IMR-90 (cell line): Measurements from ENCODE around the gene TMEM117. TPM values are rescaled to one million over a fixed set of nuclear protein-coding genes. Genes with fewer than 3 reads are reported as not detected.
"Not testable (repeated sequence)": the region's sequence is repeated elsewhere in the genome, so short reads cannot be mapped to it uniquely, and the experiment has no call there.

ENCODE experiments used
- ATAC-seq: fragments of 200-7000 bp; cut with Tn5 transposase; 2 replicates; pipeline ENCODE4 v1.9.1; 2020; ENCODE audit warnings: low read depth, mild to moderate bottlenecking, moderate library complexity
- BruUV-seq: library from RNA; stranded (reverse); fragments of 400-500 nt; replicated peaks from 2 replicates; lab custom pipeline; 2021; lab: Mats Ljungman, UMichigan
- CTCF ChIA-PET: fragments of 300-600 bp; formaldehyde crosslinking; extraction: SDS; loops from one replicate; lab custom pipeline; 2021; ENCODE audit warnings: antibody characterized with exemption; lab: Yijun Ruan, JAX
- POLR2A ChIA-PET: fragments of 300-600 bp; sonication (Branson Sonifier 250); formaldehyde crosslinking; loops from one replicate; lab custom pipeline; 2022; ENCODE audit warnings: antibody characterized with exemption; ENCODE audit not compliant: unreplicated experiment; lab: Charles Lee
- DNase-seq: peaks from one replicate; pipeline ENCODE4 v3.0.0; 2013
- H2AFZ ChIP-seq: replicated peaks from 2 replicates; pipeline ENCODE3; 2013; ENCODE audit warnings: low read length, mild to moderate bottlenecking; ENCODE audit not compliant: poor library complexity
- H2AK5ac ChIP-seq: 2 replicates; pipeline ENCODE4 v1.6.1; 2013; ENCODE audit warnings: low read depth, low read length, inconsistent platforms
- H2AK9ac ChIP-seq: replicated peaks from 2 replicates; pipeline ENCODE3; 2013; ENCODE audit warnings: mild to moderate bottlenecking, low read depth, low read length, moderate library complexity; ENCODE audit not compliant: poor library complexity
- H2BK120ac ChIP-seq: 2 replicates; pipeline ENCODE4 v1.6.1; 2013; ENCODE audit warnings: low read depth, low read length, inconsistent platforms
- H2BK15ac ChIP-seq: 3 replicates; pipeline ENCODE4 v1.6.1; 2013; ENCODE audit warnings: low read depth, low read length, inconsistent platforms
- H2BK20ac ChIP-seq: 2 replicates; pipeline ENCODE4 v1.6.1; 2013; ENCODE audit warnings: low read depth, mild to moderate bottlenecking, inconsistent platforms, low read length, moderate library complexity
- H2BK5ac ChIP-seq: 2 replicates; pipeline ENCODE4 v1.6.1; 2013; ENCODE audit warnings: mild to moderate bottlenecking, low read depth, low read length, inconsistent platforms; ENCODE audit not compliant: poor library complexity, severe bottlenecking
- H3K14ac ChIP-seq: replicated peaks from 2 replicates; pipeline ENCODE4 v1.6.1; 2013; ENCODE audit warnings: low read depth, low read length, inconsistent platforms
- H3K18ac ChIP-seq: 2 replicates; pipeline ENCODE4 v1.6.1; 2013; ENCODE audit warnings: low read depth, low read length, control low read depth
- H3K23ac ChIP-seq: 2 replicates; pipeline ENCODE4 v1.6.1; 2013; ENCODE audit warnings: low read depth, low read length, inconsistent platforms
- H3K27ac ChIP-seq: 2 replicates; pipeline ENCODE4 v1.5.1; 2013; ENCODE audit warnings: mild to moderate bottlenecking, control low read depth, low read length; ENCODE audit not compliant: insufficient read depth
- H3K27me3 ChIP-seq: 2 replicates; pipeline ENCODE4 v1.6.1; 2013; ENCODE audit warnings: low read length; ENCODE audit not compliant: control insufficient read depth, insufficient read depth
- H3K36me3 ChIP-seq: 2 replicates; pipeline ENCODE4 v1.6.1; 2013; ENCODE audit warnings: low read length, mixed read lengths; ENCODE audit not compliant: control insufficient read depth, insufficient read depth
- H3K4ac ChIP-seq: 2 replicates; pipeline ENCODE4 v1.6.1; 2013; ENCODE audit warnings: low read depth, low read length, inconsistent platforms
- H3K4me1 ChIP-seq: 2 replicates; pipeline ENCODE4 v1.6.1; 2013; ENCODE audit warnings: low read length, mixed read lengths; ENCODE audit not compliant: control insufficient read depth, insufficient read depth
- H3K4me2 ChIP-seq: 2 replicates; pipeline ENCODE4 v1.6.1; 2013; ENCODE audit warnings: low read depth, mild to moderate bottlenecking, control low read depth, low read length, moderate library complexity
- H3K4me3 ChIP-seq: 2 replicates; pipeline ENCODE4 v1.5.1; 2013; ENCODE audit warnings: low read depth, mild to moderate bottlenecking, control low read depth, low read length, moderate library complexity; ENCODE audit not compliant: insufficient read depth
- H3K56ac ChIP-seq: 2 replicates; pipeline ENCODE4 v1.6.1; 2013; ENCODE audit warnings: low read length, inconsistent platforms; ENCODE audit not compliant: insufficient read depth; ENCODE audit errors: extremely low read depth
- H3K79me1 ChIP-seq, 2 experiments: 2 replicates each; pipeline ENCODE4 v1.6.1; 2013; ENCODE audit warnings: low read length in 2 of 2, inconsistent platforms in 1 of 2, low read depth in 1 of 2
- H3K9ac ChIP-seq: 2 replicates; pipeline ENCODE4 v1.6.1; 2013; ENCODE audit warnings: low read depth, low read length, control low read depth
- H3K9me1 ChIP-seq: 2 replicates; pipeline ENCODE4 v1.6.1; 2013; ENCODE audit warnings: low read length, inconsistent platforms; ENCODE audit not compliant: insufficient read depth
- H3K9me3 ChIP-seq: 2 replicates; pipeline ENCODE4 v1.6.1; 2013; ENCODE audit warnings: low read length; ENCODE audit not compliant: control insufficient read depth, insufficient read depth
- H4K20me1 ChIP-seq: 2 replicates; pipeline ENCODE4 v1.6.1; 2013; ENCODE audit warnings: low read length, inconsistent platforms; ENCODE audit not compliant: insufficient read depth
- H4K5ac ChIP-seq: 2 replicates; pipeline ENCODE4 v1.6.1; 2013; ENCODE audit warnings: mild to moderate bottlenecking, low read depth, low read length, control low read depth
- H4K8ac ChIP-seq, 2 experiments: 2 replicates each; pipeline ENCODE4 v1.6.1; 2013; ENCODE audit warnings: low read depth in 2 of 2, low read length in 2 of 2, control low read depth in 1 of 2, inconsistent platforms in 1 of 2
- H4K91ac ChIP-seq: 2 replicates; pipeline ENCODE4 v1.6.1; 2013; ENCODE audit warnings: low read depth, low read length, inconsistent platforms; ENCODE audit not compliant: insufficient read depth
- WGBS, 2 experiments: methylation state at CpG; one replicate each; pipeline versions ENCODE4 v1.1.5 to v1.1.7; 2013; ENCODE audit warnings: missing lambda C conversion rate in 2 of 2; ENCODE audit not compliant: insufficient read length in 1 of 2; ENCODE audit errors: extremely low coverage in 2 of 2; 5-methylcytosine and 5-hydroxymethylcytosine counted together
- dilution Hi-C: fragments of 300-500 bp; cut with HindIII; formaldehyde crosslinking; loops from one replicate; pipeline ENCODE4 v1.14.3; 2018; ENCODE audit warnings: low sequenced_read_pairs; ENCODE audit not compliant: unreplicated experiment
- in situ Hi-C: fragments of 300-500 bp; cut with MboI; formaldehyde crosslinking; loops from 3 replicates; pipeline ENCODE4 v1.14.3; 2019; ENCODE audit warnings: low sequenced_read_pairs, inconsistent platforms, mixed read lengths
- intact Hi-C: fragments of 100-400 bp; cut with micrococcal nuclease; formaldehyde crosslinking; loops from 2 replicates; pipeline ENCODE4 v1.10.0; 2022
- polyA plus RNA-seq, 3 experiments: library from polyadenylated mRNA; depleted of rRNA; stranded (reverse); fragments of >200 nt; gene quantifications; 2 replicates each; pipeline ENCODE4 v1.2.3, GENCODE V29; 2012; ENCODE audit warnings: low replicate concordance in 1 of 3
- total RNA-seq: library from RNA; depleted of rRNA; stranded (reverse); fragments of >200 nt; gene quantifications from 2 replicates; pipeline ENCODE4 v1.2.3, GENCODE V29; 2012

The TMEM117 gene
- total and polyA plus RNA-seq, 2 of the 4 experiments (the other 2 are of a cell fraction), result 8.7 to 21.0 TPM

DNA sequence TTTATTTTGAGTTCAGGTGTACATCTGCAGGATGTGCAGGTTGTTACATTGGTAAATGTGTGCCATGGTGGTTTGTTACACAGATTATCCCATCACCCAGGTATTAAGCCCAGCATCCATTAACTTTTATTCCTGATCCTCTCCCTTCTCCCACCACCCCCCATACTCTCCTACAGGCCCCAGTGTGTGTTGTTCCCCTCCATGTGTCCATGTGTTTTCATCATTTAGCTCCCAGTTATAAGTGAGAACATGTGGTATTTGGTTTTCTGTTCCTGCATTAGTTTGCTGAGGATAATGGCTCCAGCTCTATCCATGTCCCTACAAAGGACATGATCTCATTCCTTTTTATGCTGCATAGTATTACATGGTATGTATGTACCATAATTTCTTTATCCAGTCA, 33.9 kb downstream of the TMEM117 start:
- H4K91ac ChIP-seq, H3K9ac ChIP-seq, H4K5ac ChIP-seq, H2BK15ac ChIP-seq, dilution Hi-C loops, intact Hi-C loops, H3K27me3 ChIP-seq, H3K56ac ChIP-seq, H3K9me1 ChIP-seq, DNase-seq, H3K79me1 ChIP-seq, H2AK5ac ChIP-seq, in situ Hi-C loops, H3K4ac ChIP-seq, H4K8ac ChIP-seq, H3K18ac ChIP-seq, H3K27ac ChIP-seq, H4K20me1 ChIP-seq, H3K4me1 ChIP-seq, H3K4me2 ChIP-seq, ATAC-seq, H3K4me3 ChIP-seq, H2AK9ac ChIP-seq, H2BK5ac ChIP-seq, H3K9me3 ChIP-seq, H2AFZ ChIP-seq, H3K23ac ChIP-seq, H3K36me3 ChIP-seq, H3K14ac ChIP-seq, H2BK120ac ChIP-seq, BruUV-seq, POLR2A ChIA-PET, H2BK20ac ChIP-seq: not testable (repeated sequence)
- CTCF ChIA-PET, result interaction anchor here (1.4 kb wide), 1 partner anchor 19 kb away, joined by 3 read pairs; no protein-coding TSS in a partner anchor

DNA sequence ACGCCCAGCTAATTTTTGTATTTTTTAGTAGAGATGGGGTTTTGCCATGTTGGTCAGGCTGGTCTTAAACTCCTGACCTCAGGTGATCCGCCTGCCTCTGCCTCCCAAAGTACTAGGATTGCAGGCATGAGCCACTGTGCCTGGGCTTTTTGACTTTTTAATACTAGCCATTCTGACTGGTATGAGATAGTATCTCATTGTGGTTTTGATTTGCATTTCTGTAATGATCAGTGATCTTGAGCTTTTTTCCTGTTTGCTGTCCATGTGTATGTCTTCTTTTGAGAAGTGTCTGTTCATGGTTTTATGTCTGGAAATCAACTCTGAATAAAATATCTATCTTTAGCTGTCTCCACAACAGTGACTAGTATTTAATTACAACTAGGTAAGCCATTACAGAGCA, 35.4 kb downstream of the TMEM117 start:
- H3K4me3 ChIP-seq, POLR2A ChIA-PET, H3K4me2 ChIP-seq, H3K14ac ChIP-seq, H3K56ac ChIP-seq, H3K4ac ChIP-seq, H3K18ac ChIP-seq, intact Hi-C loops, H2AK9ac ChIP-seq, H3K9ac ChIP-seq, H4K20me1 ChIP-seq, H3K23ac ChIP-seq, ATAC-seq, BruUV-seq, DNase-seq, H3K4me1 ChIP-seq, H3K9me1 ChIP-seq, H2BK120ac ChIP-seq, H3K9me3 ChIP-seq, H3K27me3 ChIP-seq, H2BK20ac ChIP-seq, H2AK5ac ChIP-seq, H2AFZ ChIP-seq, dilution Hi-C loops, H4K91ac ChIP-seq, H2BK15ac ChIP-seq, H3K79me1 ChIP-seq, H4K8ac ChIP-seq, in situ Hi-C loops, H3K27ac ChIP-seq, H4K5ac ChIP-seq, H3K36me3 ChIP-seq, H2BK5ac ChIP-seq: not testable (repeated sequence)
- WGBS, 2 experiments, result no CpG with 5 or more reads among the region's 2 CpGs
- CTCF ChIA-PET, result interaction anchor here (1.5 kb wide), 1 partner anchor 9 kb away, joined by 4 read pairs; no protein-coding TSS in a partner anchor
